SU-DHL-6 (cell line): ENCODE results near the gene ACSM6.

Experiments used
- H2AFZ ChIP-seq: fragments of 200-600 bp; sonication (generic); 2 replicates; pipeline ENCODE4 v1.6.1; 2014; ENCODE audit warnings: low read depth, mild to moderate bottlenecking, moderate library complexity, mixed read lengths, antibody characterized with exemption, low read length; ENCODE audit not compliant: severe bottlenecking
- H3F3A ChIP-seq: fragments of 200-600 bp; shearing (Covaris generic); 2 replicates; pipeline ENCODE4 v1.6.0; 2016; ENCODE audit warnings: antibody characterized with exemption, mild to moderate bottlenecking; ENCODE audit not compliant: insufficient read depth
- H3K27ac ChIP-seq: fragments of 200-600 bp; sonication (generic); 2 replicates; pipeline ENCODE4 v1.5.1; 2016; ENCODE audit warnings: low read depth, mild to moderate bottlenecking, low read length, moderate library complexity, mixed read lengths
- H3K27me3 ChIP-seq: fragments of 200-600 bp; sonication (generic), shearing (Covaris generic); 2 replicates; pipeline ENCODE4 v1.6.0; 2014; ENCODE audit warnings: mild to moderate bottlenecking, low read length
- H3K36me3 ChIP-seq: fragments of 200-600 bp; sonication (generic); 2 replicates; pipeline ENCODE4 v1.6.1; 2014; ENCODE audit warnings: mild to moderate bottlenecking, low read length, mixed read lengths
- H3K4me2 ChIP-seq: fragments of 300-600, 200-600 bp; shearing (Covaris generic), sonication (generic); 2 replicates; pipeline ENCODE4 v1.6.0; 2014; ENCODE audit warnings: low read length, low read depth, mild to moderate bottlenecking; ENCODE audit not compliant: poor library complexity, severe bottlenecking
- H3K4me3 ChIP-seq: fragments of 200-600 bp; sonication (generic); 2 replicates; pipeline ENCODE4 v1.5.1; 2014; ENCODE audit warnings: antibody characterized with exemption, low read length, mild to moderate bottlenecking, mixed read lengths; ENCODE audit not compliant: insufficient read depth, poor library complexity, severe bottlenecking
- H3K79me2 ChIP-seq: fragments of 200-600 bp; sonication (generic); 2 replicates; pipeline ENCODE4 v1.6.1; 2014; ENCODE audit warnings: mild to moderate bottlenecking, low read length, moderate library complexity; ENCODE audit not compliant: insufficient read depth
- H3K9ac ChIP-seq: fragments of 200-600 bp; sonication (generic); 2 replicates; pipeline ENCODE4 v1.7.0; 2014; ENCODE audit warnings: mild to moderate bottlenecking, low read length
- H3K9me2 ChIP-seq: fragments of 200-600 bp; sonication (generic); replicated peaks from 2 replicates; pipeline ENCODE4 v1.6.1; 2014; ENCODE audit warnings: low read length; ENCODE audit not compliant: insufficient read depth
- H3K9me3 ChIP-seq: fragments of 200-600 bp; sonication (generic); 2 replicates; pipeline ENCODE4 v1.6.1; 2014; ENCODE audit warnings: low read length, mixed read lengths; ENCODE audit not compliant: insufficient read depth
- H4K20me1 ChIP-seq: fragments of 200-600 bp; sonication (generic); 2 replicates; pipeline ENCODE4 v1.6.1; 2014; ENCODE audit warnings: low read depth, mild to moderate bottlenecking, antibody characterized with exemption, low read length, moderate library complexity, mixed read lengths
- CTCF ChIP-seq: fragments of 200-600 bp; sonication (generic); IDR thresholded peaks from one replicate; pipeline ENCODE4 v1.5.1; 2017; ENCODE audit warnings: antibody characterized with exemption, mild to moderate bottlenecking, low read length, moderate library complexity; ENCODE audit not compliant: insufficient read depth, poor library complexity, severe bottlenecking
- EZH2phosphoT487 ChIP-seq: fragments of 200-600 bp; sonication (generic), shearing (Covaris generic); conservative IDR thresholded peaks from 2 replicates; pipeline ENCODE4 v1.6.1; 2018; ENCODE audit warnings: mild to moderate bottlenecking, antibody characterized with exemption, low read length, moderate library complexity, mixed read lengths

Gene ACSM6

GRCh38 chr10:95214793-95215192 lies 20.8 kb downstream of the ACSM6 start:
- H3K36me3 ChIP-seq = no peaks in the 10 kb centered on the region
- H4K20me1 ChIP-seq = no peaks in the 10 kb centered on the region
- H3K27ac ChIP-seq = no peak overlapping the region
- H2AFZ ChIP-seq = no peak overlapping the region
- no peak for TF ChIP-seq EZH2phosphoT487
- TF ChIP-seq CTCF = no peak
- H3K4me3 ChIP-seq = no peak overlapping the region
- H3K27me3 ChIP-seq = no peaks in the 10 kb centered on the region
- H3K9me2 ChIP-seq = no peaks in the 10 kb centered on the region
- H3K79me2 ChIP-seq = no peaks in the 10 kb centered on the region
- H3K4me2 ChIP-seq = no peak overlapping the region
- H3K9me3 ChIP-seq = no peaks in the 10 kb centered on the region
- no peak overlapping the region for H3K9ac ChIP-seq
- no peaks in the 10 kb centered on the region for H3F3A ChIP-seq

- H3K4me3 ChIP-seq = no peak overlapping the region
- H3K27ac ChIP-seq = no peak overlapping the region
- no peaks in the 10 kb centered on the region for H4K20me1 ChIP-seq
- no peaks in the 10 kb centered on the region for H3F3A ChIP-seq
- H2AFZ ChIP-seq = no peak overlapping the region
- H3K9ac ChIP-seq = no peak overlapping the region
- no peaks in the 10 kb centered on the region for H3K9me2 ChIP-seq
- no peak for TF ChIP-seq EZH2phosphoT487
- no peak for TF ChIP-seq CTCF
- no peak overlapping the region for H3K4me2 ChIP-seq
- no peaks in the 10 kb centered on the region for H3K79me2 ChIP-seq
- H3K27me3 ChIP-seq = no peaks in the 10 kb centered on the region
- no peaks in the 10 kb centered on the region for H3K36me3 ChIP-seq
- H3K9me3 ChIP-seq = no peaks in the 10 kb centered on the region
Observed at GRCh38 chr10:95217476-95217875, 23.4 kb downstream of the ACSM6 start.

GRCh38 chr10:95220539-95220938 lies 26.5 kb downstream of the ACSM6 start:
- no peak overlapping the region for H3K9ac ChIP-seq
- no peaks in the 10 kb centered on the region for H3K79me2 ChIP-seq
- TF ChIP-seq CTCF (no peak), EZH2phosphoT487 (no peak)
- no peak overlapping the region for H3K4me2 ChIP-seq
- H3K4me3 ChIP-seq = no peak overlapping the region
- no peaks in the 10 kb centered on the region for H3K36me3 ChIP-seq
- H3F3A ChIP-seq = no peaks in the 10 kb centered on the region
- H3K27ac ChIP-seq = no peak overlapping the region
- H3K9me2 ChIP-seq = no peaks in the 10 kb centered on the region
- no peaks in the 10 kb centered on the region for H3K27me3 ChIP-seq
- no peaks in the 10 kb centered on the region for H3K9me3 ChIP-seq
- no peak overlapping the region for H2AFZ ChIP-seq
- no peaks in the 10 kb centered on the region for H4K20me1 ChIP-seq

GRCh38 chr10:95221124-95221523 lies 27.1 kb downstream of the ACSM6 start:
- Histone ChIP-seq H3K4me2 (no peak overlapping the region), H3K79me2 (no peaks in the 10 kb centered on the region), H3F3A (no peaks in the 10 kb centered on the region), H3K9me3 (no peaks in the 10 kb centered on the region), H3K27ac (no peak overlapping the region), H3K27me3 (no peaks in the 10 kb centered on the region), H2AFZ (no peak overlapping the region), H3K9ac (no peak overlapping the region), H4K20me1 (no peaks in the 10 kb centered on the region), H3K9me2 (no peaks in the 10 kb centered on the region), H3K36me3 (no peaks in the 10 kb centered on the region), H3K4me3 (no peak overlapping the region)
- TF ChIP-seq CTCF (no peak), EZH2phosphoT487 (no peak)
